OCI-LY1 (cell line): Measurements from ENCODE around the gene MC2R.

ENCODE experiments used
- H2AFZ ChIP-seq: fragments of 200-600 bp; sonication (generic), shearing (Covaris generic); 2 replicates; pipeline ENCODE4 v1.6.0; 2014; ENCODE audit warnings: antibody characterized with exemption, mild to moderate bottlenecking, low read length
- H3F3A ChIP-seq: fragments of 200-600 bp; sonication (generic), shearing (Covaris generic); 2 replicates; pipeline ENCODE4 v1.6.0; 2014; ENCODE audit warnings: mild to moderate bottlenecking, antibody characterized with exemption, low read length, moderate library complexity; ENCODE audit not compliant: insufficient read depth
- H3K27ac ChIP-seq: fragments of 200-600 bp; sonication (generic); 2 replicates; pipeline ENCODE4 v1.5.1; 2014; ENCODE audit warnings: low read length, mixed run types, mild to moderate bottlenecking, low read depth; ENCODE audit not compliant: poor library complexity, severe bottlenecking
- H3K27me3 ChIP-seq: fragments of 200-600 bp; sonication (generic); 2 replicates; pipeline ENCODE4 v1.6.0; 2014; ENCODE audit warnings: antibody characterized with exemption, mild to moderate bottlenecking, low read length, moderate library complexity; ENCODE audit not compliant: insufficient read depth
- H3K36me3 ChIP-seq: fragments of 200-600 bp; sonication (generic); 2 replicates; pipeline ENCODE4 v1.6.1; 2014; ENCODE audit warnings: mild to moderate bottlenecking, antibody characterized with exemption, low read length, moderate library complexity, mixed read lengths; ENCODE audit not compliant: insufficient read depth
- H3K4me1 ChIP-seq: fragments of 200-600 bp; sonication (generic); 2 replicates; pipeline ENCODE4 v1.5.1; 2014; ENCODE audit warnings: mild to moderate bottlenecking, low read length, moderate library complexity; ENCODE audit not compliant: insufficient read depth, severe bottlenecking
- H3K4me2 ChIP-seq: fragments of 200-600 bp; sonication (generic), shearing (Covaris generic); 2 replicates; pipeline ENCODE4 v1.6.1; 2014; ENCODE audit warnings: low read length
- H3K4me3 ChIP-seq: fragments of 200-600 bp; sonication (generic); 2 replicates; pipeline ENCODE4 v1.5.1; 2014; ENCODE audit warnings: low read length, low read depth, mild to moderate bottlenecking, mixed read lengths; ENCODE audit not compliant: poor library complexity, severe bottlenecking
- H3K79me2 ChIP-seq: fragments of 200-600 bp; shearing (Covaris generic); 2 replicates; pipeline ENCODE4 v1.6.1; 2016; ENCODE audit warnings: mixed run types, low read length, mixed read lengths; ENCODE audit not compliant: insufficient read depth
- H3K9ac ChIP-seq: fragments of 200-600 bp; sonication (generic), shearing (Covaris generic); 2 replicates; pipeline ENCODE4 v1.6.1; 2014; ENCODE audit warnings: mild to moderate bottlenecking, low read length, mixed read lengths
- H3K9me2 ChIP-seq: fragments of 200-600 bp; sonication (generic), shearing (Covaris generic); 2 replicates; pipeline ENCODE4 v1.6.1; 2014; ENCODE audit warnings: low read depth, mild to moderate bottlenecking, low read length, mixed read lengths
- H3K9me3 ChIP-seq: fragments of 200-600 bp; shearing (Covaris generic); 2 replicates; pipeline ENCODE4 v1.6.1; 2014; ENCODE audit warnings: low read length, mixed read lengths
- H4K20me1 ChIP-seq: fragments of 200-600 bp; sonication (generic), shearing (Covaris generic); 2 replicates; pipeline ENCODE4 v1.6.0; 2016; ENCODE audit warnings: mild to moderate bottlenecking, low read length; ENCODE audit not compliant: insufficient read depth
- CTCF ChIP-seq: fragments of 200-600 bp; sonication (generic), shearing (Covaris generic); IDR thresholded peaks from 2 replicates; pipeline ENCODE4 v1.5.1; 2017; ENCODE audit warnings: mild to moderate bottlenecking, antibody characterized with exemption, low read length, moderate library complexity, mixed read lengths
- EZH2 ChIP-seq: fragments of 200-600 bp; sonication (generic), shearing (Covaris generic); IDR thresholded peaks from 2 replicates; pipeline ENCODE4 v1.8.0; 2017; ENCODE audit warnings: borderline replicate concordance, mixed run types, mild to moderate bottlenecking, antibody characterized with exemption, low read length, moderate library complexity, mixed read lengths

The MC2R gene

DNA sequence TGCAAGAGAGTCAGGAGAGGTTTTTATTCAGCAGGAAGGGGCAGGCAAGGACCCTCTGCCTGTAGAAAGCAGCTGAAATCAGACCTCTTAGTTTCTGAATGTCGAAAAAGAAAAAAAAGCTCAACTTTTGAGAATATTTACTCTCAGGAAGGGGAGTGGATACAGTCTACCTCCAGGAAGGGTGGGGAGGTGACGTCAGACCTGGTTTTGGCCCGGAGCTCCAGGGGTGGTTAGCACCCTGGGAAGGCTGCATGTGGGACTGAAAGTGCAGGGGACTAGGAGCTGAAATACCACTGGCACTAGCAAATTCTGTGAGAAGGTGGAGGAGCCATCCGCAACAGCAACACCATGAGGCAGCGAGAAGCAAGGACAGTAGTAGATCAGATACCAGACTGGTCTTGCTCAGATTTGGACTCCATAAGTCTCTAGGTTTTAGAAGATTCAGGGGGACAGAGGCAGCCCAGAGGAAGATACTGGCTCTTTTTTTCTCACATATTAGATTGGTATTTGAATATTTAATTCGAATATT lies 19.8 kb downstream of the MC2R start:
- TF ChIP-seq CTCF (no peak), EZH2 (no peak)
- H4K20me1 ChIP-seq: no peaks in the 10 kb centered on the region

GRCh38 chr18:13894531-13894930 lies 20.8 kb downstream of the MC2R start:
- Histone ChIP-seq H3K9ac (no peak overlapping the region), H3F3A (no peaks in the 10 kb centered on the region), H3K4me3 (no peak overlapping the region), H3K4me2 (no peak overlapping the region), H3K36me3 (no peaks in the 10 kb centered on the region), H3K9me3 (no peaks in the 10 kb centered on the region), H3K79me2 (no peaks in the 10 kb centered on the region), H2AFZ (no peak overlapping the region), H3K9me2 (no peaks in the 10 kb centered on the region), H3K4me1 (no peaks in the 10 kb centered on the region), H3K27ac (no peak overlapping the region), H3K27me3 (no peaks in the 10 kb centered on the region), H4K20me1 (no peaks in the 10 kb centered on the region)
- TF ChIP-seq CTCF (no peak), EZH2 (no peak)

More for the DNA sequence above, 19.8 kb downstream of the MC2R start:
- Histone ChIP-seq H3K4me3 (no peak overlapping the region), H3K9ac (no peak overlapping the region), H3K9me3 (no peaks in the 10 kb centered on the region), H3K27ac (no peak overlapping the region), H3K4me1 (no peaks in the 10 kb centered on the region), H3K4me2 (no peak overlapping the region), H3F3A (no peaks in the 10 kb centered on the region), H3K36me3 (no peaks in the 10 kb centered on the region), H2AFZ (no peak overlapping the region), H3K79me2 (no peaks in the 10 kb centered on the region), H3K27me3 (no peaks in the 10 kb centered on the region), H3K9me2 (no peaks in the 10 kb centered on the region)

- H3K9ac ChIP-seq: no peak overlapping the region
- H3K27ac ChIP-seq: no peak overlapping the region
- H3K4me3 ChIP-seq: no peak overlapping the region
- H2AFZ ChIP-seq: no peak overlapping the region
- no peaks in the 10 kb centered on the region for H3F3A ChIP-seq
- no peaks in the 10 kb centered on the region; the same call in 1 of the 2 replicates for H3K27me3 ChIP-seq
- H3K9me2 ChIP-seq: no peaks in the 10 kb centered on the region
- no peak overlapping the region for H3K4me2 ChIP-seq
- no peaks in the 10 kb centered on the region for H3K79me2 ChIP-seq
- no peaks in the 10 kb centered on the region for H3K9me3 ChIP-seq
- no peaks in the 10 kb centered on the region for H3K4me1 ChIP-seq
- no peaks in the 10 kb centered on the region for H4K20me1 ChIP-seq
- TF ChIP-seq EZH2 (no peak), CTCF (no peak)
- H3K36me3 ChIP-seq: no peaks in the 10 kb centered on the region
Measured at GRCh38 chr18:13893418-13893760, 21.9 kb downstream of the MC2R start.
